ENCODE measurements around the gene ALPG.

- TF ChIP-seq, protein P1, sequence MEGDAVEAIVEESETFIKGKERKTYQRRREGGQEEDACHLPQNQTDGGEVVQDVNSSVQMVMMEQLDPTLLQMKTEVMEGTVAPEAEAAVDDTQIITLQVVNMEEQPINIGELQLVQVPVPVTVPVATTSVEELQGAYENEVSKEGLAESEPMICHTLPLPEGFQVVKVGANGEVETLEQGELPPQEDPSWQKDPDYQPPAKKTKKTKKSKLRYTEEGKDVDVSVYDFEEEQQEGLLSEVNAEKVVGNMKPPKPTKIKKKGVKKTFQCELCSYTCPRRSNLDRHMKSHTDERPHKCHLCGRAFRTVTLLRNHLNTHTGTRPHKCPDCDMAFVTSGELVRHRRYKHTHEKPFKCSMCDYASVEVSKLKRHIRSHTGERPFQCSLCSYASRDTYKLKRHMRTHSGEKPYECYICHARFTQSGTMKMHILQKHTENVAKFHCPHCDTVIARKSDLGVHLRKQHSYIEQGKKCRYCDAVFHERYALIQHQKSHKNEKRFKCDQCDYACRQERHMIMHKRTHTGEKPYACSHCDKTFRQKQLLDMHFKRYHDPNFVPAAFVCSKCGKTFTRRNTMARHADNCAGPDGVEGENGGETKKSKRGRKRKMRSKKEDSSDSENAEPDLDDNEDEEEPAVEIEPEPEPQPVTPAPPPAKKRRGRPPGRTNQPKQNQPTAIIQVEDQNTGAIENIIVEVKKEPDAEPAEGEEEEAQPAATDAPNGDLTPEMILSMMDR (optimal IDR thresholded peaks at IDR 0.05 in 1 of 3, IDR thresholded peaks at IDR 0.05 in 1 of 3, conservative IDR thresholded peaks at IDR 0.05 in 1 of 3; ENCODE audit: extremely low read depth in 1 of 3, insufficient read depth in 2 of 3, low read length in 3 of 3): no peak
- no peak for TF ChIP-seq EZH2 (IDR thresholded peaks at IDR 0.05; ENCODE audit: low read length)
Measured at GRCh38 chr2:232361646-232362045, 45.0 kb upstream of the ALPG start.
